Neural cell (in vitro differentiated cells): ENCODE measurements around the gene ZNF891. TPM values are rescaled to one million over a fixed set of nuclear protein-coding genes. Genes with fewer than 3 reads are reported as not detected.

ENCODE experiments used
- H2AFZ ChIP-seq: fragments of 200-600, 300-800 bp; sonication (generic), shearing (Covaris generic); 2 replicates; pipeline ENCODE4 v1.6.0; 2014; ENCODE audit warnings: low read depth, mild to moderate bottlenecking, antibody characterized with exemption, low read length, moderate library complexity
- H3F3A ChIP-seq: fragments of 200-600 bp; shearing (Covaris generic); 2 replicates; pipeline ENCODE4 v1.6.1; 2016; ENCODE audit warnings: mild to moderate bottlenecking, moderate library complexity, mixed read lengths, antibody characterized with exemption, low read length; ENCODE audit not compliant: insufficient read depth, poor library complexity, severe bottlenecking
- H3K27ac ChIP-seq: fragments of 200-600, 300-800 bp; sonication (generic), shearing (Covaris generic); 2 replicates; pipeline ENCODE4 v1.5.1; 2014; ENCODE audit warnings: mild to moderate bottlenecking, low read length, moderate library complexity
- H3K27me3 ChIP-seq: fragments of 300-800, 200-600 bp; sonication (generic), shearing (Covaris generic); 2 replicates; pipeline ENCODE4 v1.6.0; 2014; ENCODE audit warnings: mild to moderate bottlenecking, low read depth, low read length, moderate library complexity; ENCODE audit not compliant: insufficient read depth
- H3K36me3 ChIP-seq: fragments of 300-800, 200-600 bp; sonication (generic), shearing (Covaris generic); 2 replicates; pipeline ENCODE4 v1.5.1; 2014; ENCODE audit warnings: mild to moderate bottlenecking, antibody characterized with exemption, low read length, moderate library complexity; ENCODE audit not compliant: insufficient read depth
- H3K4me2 ChIP-seq: fragments of 300-800, 200-600 bp; sonication (generic), shearing (Covaris generic); 2 replicates; pipeline ENCODE4 v1.6.0; 2014; ENCODE audit warnings: mild to moderate bottlenecking, low read length
- H3K4me3 ChIP-seq: fragments of 300-800, 200-600 bp; sonication (generic), shearing (Covaris generic); 2 replicates; pipeline ENCODE4 v1.5.1; 2014; ENCODE audit warnings: mild to moderate bottlenecking, low read length, moderate library complexity
- H3K79me2 ChIP-seq: fragments of 200-600 bp; shearing (Covaris generic); replicated peaks from 2 replicates; pipeline ENCODE4 v1.6.0; 2014; ENCODE audit warnings: mild to moderate bottlenecking, low read length, moderate library complexity; ENCODE audit not compliant: insufficient read depth
- H3K9ac ChIP-seq: fragments of 300-800, 200-600 bp; sonication (generic), shearing (Covaris generic); 2 replicates; pipeline ENCODE4 v1.6.1; 2016; ENCODE audit warnings: mild to moderate bottlenecking, low read length, mixed read lengths
- H3K9me2 ChIP-seq: fragments of 200-600 bp; shearing (Covaris generic); 2 replicates; pipeline ENCODE4 v1.6.1; 2016; ENCODE audit warnings: mild to moderate bottlenecking, low read length, mixed read lengths; ENCODE audit not compliant: insufficient read depth
- H3K9me3 ChIP-seq: fragments of 200-600, 300-800 bp; sonication (generic), shearing (Covaris generic); 2 replicates; pipeline ENCODE4 v1.6.1; 2016; ENCODE audit warnings: mild to moderate bottlenecking, mixed run types, low read length, moderate library complexity, mixed read lengths
- H4K20me1 ChIP-seq: fragments of 200-600 bp; shearing (Covaris generic); 2 replicates; pipeline ENCODE4 v1.6.1; 2016; ENCODE audit warnings: mild to moderate bottlenecking, mixed run types; ENCODE audit not compliant: insufficient read depth
- EP300 ChIP-seq: fragments of 450-650 bp; conservative IDR thresholded peaks from 2 replicates; pipeline ENCODE4 v1.6.1; 2014; ENCODE audit warnings: antibody characterized with exemption, mild to moderate bottlenecking, moderate library complexity; ENCODE audit not compliant: poor library complexity, severe bottlenecking
- EZH2 ChIP-seq: fragments of 200-600, 300-800 bp; shearing (Covaris generic), sonication (generic); IDR thresholded peaks from 2 replicates; pipeline ENCODE4 v1.6.1; 2014; ENCODE audit warnings: antibody characterized with exemption, low read length, borderline replicate concordance, mild to moderate bottlenecking; ENCODE audit not compliant: insufficient read depth, poor library complexity, severe bottlenecking
- MXI1 ChIP-seq: fragments of 450-650 bp; conservative IDR thresholded peaks from 2 replicates; pipeline ENCODE4 v1.6.1; 2014; ENCODE audit warnings: antibody characterized with exemption, mild to moderate bottlenecking; ENCODE audit not compliant: poor library complexity, severe bottlenecking
- POLR2AphosphoS5 ChIP-seq: IDR thresholded peaks from 2 replicates; pipeline ENCODE4 v1.6.1; 2012
- RAD21 ChIP-seq: fragments of 450-650 bp; conservative IDR thresholded peaks from 2 replicates; pipeline ENCODE4 v1.6.1; 2014; ENCODE audit warnings: antibody characterized with exemption, mild to moderate bottlenecking, moderate library complexity
- SMC3 ChIP-seq: fragments of 450-650 bp; conservative IDR thresholded peaks from 2 replicates; pipeline ENCODE4 v1.6.1; 2014; ENCODE audit warnings: antibody characterized with exemption, mild to moderate bottlenecking, moderate library complexity; ENCODE audit not compliant: poor library complexity
- TAF1 ChIP-seq: IDR thresholded peaks from 2 replicates; pipeline ENCODE4 v1.6.1; 2012; ENCODE audit warnings: low read depth
- polyA plus RNA-seq: library from polyadenylated mRNA; depleted of rRNA; stranded (reverse); fragments of >200 nt; gene quantifications from 2 replicates; pipeline ENCODE4 v1.2.3, GENCODE V29; 2014
- TF ChIP-seq, protein P1 (sequence below): IDR thresholded peaks from 2 replicates; pipeline ENCODE4 v1.6.1; 2012; ENCODE audit warnings: borderline replicate concordance
- TF ChIP-seq, protein P2 (sequence below): fragments of 450-650 bp; IDR thresholded peaks from 2 replicates; pipeline ENCODE4 v1.5.1; 2014; ENCODE audit warnings: antibody characterized with exemption, mild to moderate bottlenecking, moderate library complexity; ENCODE audit not compliant: poor library complexity, severe bottlenecking

ZNF891 gene
- polyA plus RNA-seq, 1 donor from 2014 or later = 9.4 TPM

GRCh38 chr12:133156125-133156690, 26.1 kb upstream of the ZNF891 start:
- Histone ChIP-seq H3K4me3 (no peak overlapping the region), H4K20me1 (no peaks in the 10 kb centered on the region), H3K4me2 (no peak overlapping the region), H3K9me3 (peaks cover 54% of the 10 kb centered on the region), H3K27ac (no peak overlapping the region), H3K36me3 (peaks cover 66% of the 10 kb centered on the region), H3K27me3 (no peaks in the 10 kb centered on the region), H3K9me2 (no peaks in the 10 kb centered on the region), H3K9ac (no peak overlapping the region), H3F3A (no peaks in the 10 kb centered on the region), H3K79me2 (no peaks in the 10 kb centered on the region), H2AFZ (no peak overlapping the region)
- TF ChIP-seq, protein P1, sequence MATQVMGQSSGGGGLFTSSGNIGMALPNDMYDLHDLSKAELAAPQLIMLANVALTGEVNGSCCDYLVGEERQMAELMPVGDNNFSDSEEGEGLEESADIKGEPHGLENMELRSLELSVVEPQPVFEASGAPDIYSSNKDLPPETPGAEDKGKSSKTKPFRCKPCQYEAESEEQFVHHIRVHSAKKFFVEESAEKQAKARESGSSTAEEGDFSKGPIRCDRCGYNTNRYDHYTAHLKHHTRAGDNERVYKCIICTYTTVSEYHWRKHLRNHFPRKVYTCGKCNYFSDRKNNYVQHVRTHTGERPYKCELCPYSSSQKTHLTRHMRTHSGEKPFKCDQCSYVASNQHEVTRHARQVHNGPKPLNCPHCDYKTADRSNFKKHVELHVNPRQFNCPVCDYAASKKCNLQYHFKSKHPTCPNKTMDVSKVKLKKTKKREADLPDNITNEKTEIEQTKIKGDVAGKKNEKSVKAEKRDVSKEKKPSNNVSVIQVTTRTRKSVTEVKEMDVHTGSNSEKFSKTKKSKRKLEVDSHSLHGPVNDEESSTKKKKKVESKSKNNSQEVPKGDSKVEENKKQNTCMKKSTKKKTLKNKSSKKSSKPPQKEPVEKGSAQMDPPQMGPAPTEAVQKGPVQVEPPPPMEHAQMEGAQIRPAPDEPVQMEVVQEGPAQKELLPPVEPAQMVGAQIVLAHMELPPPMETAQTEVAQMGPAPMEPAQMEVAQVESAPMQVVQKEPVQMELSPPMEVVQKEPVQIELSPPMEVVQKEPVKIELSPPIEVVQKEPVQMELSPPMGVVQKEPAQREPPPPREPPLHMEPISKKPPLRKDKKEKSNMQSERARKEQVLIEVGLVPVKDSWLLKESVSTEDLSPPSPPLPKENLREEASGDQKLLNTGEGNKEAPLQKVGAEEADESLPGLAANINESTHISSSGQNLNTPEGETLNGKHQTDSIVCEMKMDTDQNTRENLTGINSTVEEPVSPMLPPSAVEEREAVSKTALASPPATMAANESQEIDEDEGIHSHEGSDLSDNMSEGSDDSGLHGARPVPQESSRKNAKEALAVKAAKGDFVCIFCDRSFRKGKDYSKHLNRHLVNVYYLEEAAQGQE = no peak
- TF ChIP-seq SMC3 = no peak
- no peak for TF ChIP-seq TAF1
- no peak for TF ChIP-seq EZH2
- no peak for TF ChIP-seq EP300
- no peak for TF ChIP-seq RAD21
- no peak for TF ChIP-seq POLR2AphosphoS5
- TF ChIP-seq, protein P2, sequence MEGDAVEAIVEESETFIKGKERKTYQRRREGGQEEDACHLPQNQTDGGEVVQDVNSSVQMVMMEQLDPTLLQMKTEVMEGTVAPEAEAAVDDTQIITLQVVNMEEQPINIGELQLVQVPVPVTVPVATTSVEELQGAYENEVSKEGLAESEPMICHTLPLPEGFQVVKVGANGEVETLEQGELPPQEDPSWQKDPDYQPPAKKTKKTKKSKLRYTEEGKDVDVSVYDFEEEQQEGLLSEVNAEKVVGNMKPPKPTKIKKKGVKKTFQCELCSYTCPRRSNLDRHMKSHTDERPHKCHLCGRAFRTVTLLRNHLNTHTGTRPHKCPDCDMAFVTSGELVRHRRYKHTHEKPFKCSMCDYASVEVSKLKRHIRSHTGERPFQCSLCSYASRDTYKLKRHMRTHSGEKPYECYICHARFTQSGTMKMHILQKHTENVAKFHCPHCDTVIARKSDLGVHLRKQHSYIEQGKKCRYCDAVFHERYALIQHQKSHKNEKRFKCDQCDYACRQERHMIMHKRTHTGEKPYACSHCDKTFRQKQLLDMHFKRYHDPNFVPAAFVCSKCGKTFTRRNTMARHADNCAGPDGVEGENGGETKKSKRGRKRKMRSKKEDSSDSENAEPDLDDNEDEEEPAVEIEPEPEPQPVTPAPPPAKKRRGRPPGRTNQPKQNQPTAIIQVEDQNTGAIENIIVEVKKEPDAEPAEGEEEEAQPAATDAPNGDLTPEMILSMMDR = no peak
- TF ChIP-seq MXI1 = no peak

GRCh38 chr12:133145981-133146380, 15.9 kb upstream of the ZNF891 start:
- H3K79me2 ChIP-seq = no peaks in the 10 kb centered on the region
- H3K27me3 ChIP-seq = no peaks in the 10 kb centered on the region
- peaks cover 59% of the 10 kb centered on the region for H3K36me3 ChIP-seq
- no peaks in the 10 kb centered on the region for H3K9me2 ChIP-seq
- no peak overlapping the region for H3K9ac ChIP-seq
- no peak overlapping the region for H3K4me3 ChIP-seq
- H2AFZ ChIP-seq = no peak overlapping the region
- TF ChIP-seq, protein P1 = no peak
- TF ChIP-seq SMC3 (no peak), EZH2 (no peak), MXI1 (no peak), TAF1 (no peak)
- H3K27ac ChIP-seq = no peak overlapping the region
- H3F3A ChIP-seq = no peaks in the 10 kb centered on the region
- H4K20me1 ChIP-seq = no peaks in the 10 kb centered on the region
- peaks cover 34% of the 10 kb centered on the region for H3K9me3 ChIP-seq
- no peak overlapping the region for H3K4me2 ChIP-seq
